ENCODE measurements around the gene TMEM191C.
"Not testable (repeated sequence)": the region's sequence is repeated elsewhere in the genome, so short reads cannot be mapped to it uniquely, and the experiment has no call there.

Gene TMEM191C

GRCh38 chr22:21467337-21468193, at the start of gene TMEM191C:
TSS of gene TMEM191C (plus strand) at chr22:21467387. CDS start at chr22:21467460, 73 bp downstream.
- DNase-seq, result not testable (repeated sequence)

GRCh38 chr22:21417853-21418252, 49.3 kb upstream of the TMEM191C start:
- DNase-seq, result not testable (repeated sequence)

DNA sequence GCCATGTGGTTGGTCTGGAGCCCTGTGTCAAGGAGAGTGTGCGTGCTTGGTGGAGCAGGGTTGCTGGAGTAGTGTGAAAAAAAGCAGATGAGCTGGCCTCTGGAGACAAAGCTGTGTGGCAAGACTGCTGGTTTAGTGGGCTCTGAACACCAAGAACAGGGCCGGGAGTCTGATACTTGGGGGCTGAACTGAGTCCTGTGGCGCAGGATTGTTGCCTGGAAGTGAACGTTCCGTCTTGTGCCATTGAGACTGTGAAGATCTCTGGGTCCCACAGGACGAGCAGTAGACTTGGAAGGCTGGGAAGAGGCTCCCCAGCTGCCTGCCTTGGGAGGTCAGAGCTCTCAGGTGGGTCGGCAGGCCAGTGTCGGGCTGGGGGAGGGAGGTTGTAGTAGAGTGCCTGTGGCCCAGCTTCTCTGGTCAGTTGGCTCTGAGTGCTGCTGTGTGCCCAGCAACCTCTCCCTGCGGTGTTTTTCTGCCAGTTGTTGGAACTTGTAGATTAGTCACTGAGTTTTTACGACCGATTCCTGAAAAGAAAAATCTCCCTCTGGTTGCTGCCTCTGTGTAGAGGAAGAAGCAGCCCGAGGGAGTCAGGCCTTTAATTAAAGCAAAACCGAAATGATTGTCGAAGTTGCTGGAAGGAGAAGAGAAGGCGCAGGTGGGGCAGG, 48.1 kb upstream of the TMEM191C start:
- DNase-seq, result not testable (repeated sequence)

DNA sequence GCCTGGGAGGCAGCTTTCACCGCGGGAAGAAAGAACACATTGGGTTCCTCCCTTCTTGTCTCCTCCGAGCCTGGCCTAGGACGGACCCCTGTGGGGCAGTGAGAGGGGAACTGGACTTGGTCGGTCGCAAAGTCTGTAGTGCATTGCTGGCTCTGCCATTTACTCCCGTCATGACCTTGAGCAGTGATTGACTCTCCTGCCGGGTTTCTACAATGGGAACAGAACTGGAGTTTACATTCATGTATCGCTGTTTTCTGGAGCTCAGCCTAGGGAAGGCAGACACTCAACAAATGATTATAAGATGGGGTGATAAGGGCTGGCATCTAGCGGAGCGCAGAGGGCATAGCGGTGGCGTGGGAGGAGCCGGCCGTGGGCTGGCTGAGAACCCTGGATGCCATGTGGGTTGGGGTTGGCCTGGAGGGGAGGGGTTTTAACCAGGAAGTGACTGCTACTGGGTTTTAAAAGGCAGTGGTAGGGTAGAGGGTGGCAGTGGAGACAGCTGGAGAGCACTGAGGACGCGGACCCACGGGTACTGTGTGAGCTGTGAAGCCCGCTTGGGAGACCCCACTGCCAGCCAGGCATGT, 46.9 kb upstream of the TMEM191C start:
- DNase-seq, result not testable (repeated sequence)

DNA sequence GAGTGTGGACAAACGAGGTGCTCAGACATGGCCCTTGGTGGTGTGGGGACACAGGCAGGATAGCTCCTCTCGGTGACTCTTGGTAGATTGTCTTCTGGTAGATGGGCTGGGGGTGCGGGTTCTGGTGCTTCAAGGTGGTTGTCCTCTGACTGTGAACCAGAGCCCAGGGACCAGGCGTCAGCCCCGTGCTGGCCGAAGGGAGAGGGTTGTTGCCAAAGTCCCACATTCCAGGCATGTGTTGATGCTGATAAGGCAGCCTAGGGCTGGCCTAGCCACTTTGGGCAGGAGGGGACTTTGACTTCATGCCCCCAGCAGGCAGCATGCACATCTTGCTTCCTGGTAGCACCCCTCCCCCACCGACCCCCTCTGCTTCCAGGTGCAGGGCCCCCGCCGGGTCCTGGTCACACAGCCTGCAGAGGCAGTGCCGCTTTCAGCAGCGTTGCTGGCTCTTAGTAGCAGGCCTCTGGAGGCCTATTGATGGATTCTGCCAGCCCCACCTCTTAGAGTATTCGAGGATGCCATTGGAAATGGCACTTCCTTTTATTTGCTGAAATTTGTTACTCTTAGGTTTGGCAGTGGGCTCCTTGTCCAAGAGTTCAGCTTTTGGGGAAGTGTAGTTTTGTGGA, 43.0 kb upstream of the TMEM191C start:
- not testable (repeated sequence) for DNase-seq

GRCh38 chr22:21434378-21435233, 32.6 kb upstream of the TMEM191C start:
- not testable (repeated sequence) for DNase-seq

DNA sequence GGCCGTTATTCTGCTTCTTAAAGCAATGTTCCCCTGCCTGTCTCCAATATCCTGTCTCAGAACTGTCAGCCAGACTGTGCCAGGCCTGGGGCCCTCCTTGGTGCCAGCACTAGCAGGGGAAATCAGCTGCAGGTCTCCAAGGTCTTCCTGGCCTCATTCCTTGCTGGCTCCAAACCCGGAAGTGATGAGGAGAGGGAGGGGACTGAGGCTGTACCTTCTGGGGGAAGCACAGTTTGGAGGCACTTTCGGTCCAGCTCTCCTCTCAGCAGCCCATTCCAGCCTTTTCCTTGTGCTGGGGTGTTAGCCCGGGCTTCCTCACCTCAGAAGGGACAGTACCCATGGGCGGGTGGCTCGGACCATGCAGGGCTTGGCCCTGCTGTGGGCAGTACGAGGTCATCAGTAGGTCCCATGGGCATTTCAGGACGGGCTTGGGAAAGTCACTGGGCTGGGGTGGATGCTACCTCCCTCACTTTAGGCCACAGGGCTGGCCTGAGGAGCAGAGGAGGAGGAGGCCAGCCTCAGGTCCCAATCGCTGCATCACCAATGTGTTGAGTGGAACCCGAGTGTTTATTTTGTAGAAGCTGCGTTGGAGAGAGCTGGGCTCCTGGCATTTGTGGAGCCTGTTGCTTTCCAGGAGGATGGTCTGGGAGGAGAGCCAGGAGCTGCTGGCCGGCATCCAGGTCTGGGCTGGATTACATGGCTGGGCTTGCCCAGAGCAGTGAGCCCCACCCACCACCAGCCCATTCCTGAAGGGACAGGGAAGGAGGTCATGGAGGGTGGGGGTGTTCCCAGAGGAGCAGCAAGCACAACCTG, 31.0 kb upstream of the TMEM191C start:
- not testable (repeated sequence) for DNase-seq

DNA sequence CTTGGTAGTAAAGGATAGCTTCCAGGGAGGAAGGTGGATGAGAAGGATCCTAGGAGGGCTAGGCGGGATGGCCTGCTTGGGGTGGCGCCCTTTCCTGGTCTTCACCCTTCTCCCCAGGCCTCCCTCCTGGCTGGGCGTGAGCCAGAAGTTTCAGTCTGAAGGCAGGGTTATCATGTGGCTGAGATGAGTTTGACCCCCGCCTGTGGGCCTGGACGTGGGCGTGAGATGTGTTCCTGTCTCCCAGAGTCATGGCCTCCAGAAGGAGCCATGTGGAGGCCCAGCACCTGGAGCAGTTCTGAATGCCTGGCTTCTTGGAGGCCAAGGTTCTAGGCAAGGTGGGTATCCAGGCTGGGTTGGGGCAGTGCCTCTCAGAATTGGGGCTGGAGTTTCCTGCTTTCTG, 29.2 kb upstream of the TMEM191C start:
- DNase-seq, result not testable (repeated sequence)

DNA sequence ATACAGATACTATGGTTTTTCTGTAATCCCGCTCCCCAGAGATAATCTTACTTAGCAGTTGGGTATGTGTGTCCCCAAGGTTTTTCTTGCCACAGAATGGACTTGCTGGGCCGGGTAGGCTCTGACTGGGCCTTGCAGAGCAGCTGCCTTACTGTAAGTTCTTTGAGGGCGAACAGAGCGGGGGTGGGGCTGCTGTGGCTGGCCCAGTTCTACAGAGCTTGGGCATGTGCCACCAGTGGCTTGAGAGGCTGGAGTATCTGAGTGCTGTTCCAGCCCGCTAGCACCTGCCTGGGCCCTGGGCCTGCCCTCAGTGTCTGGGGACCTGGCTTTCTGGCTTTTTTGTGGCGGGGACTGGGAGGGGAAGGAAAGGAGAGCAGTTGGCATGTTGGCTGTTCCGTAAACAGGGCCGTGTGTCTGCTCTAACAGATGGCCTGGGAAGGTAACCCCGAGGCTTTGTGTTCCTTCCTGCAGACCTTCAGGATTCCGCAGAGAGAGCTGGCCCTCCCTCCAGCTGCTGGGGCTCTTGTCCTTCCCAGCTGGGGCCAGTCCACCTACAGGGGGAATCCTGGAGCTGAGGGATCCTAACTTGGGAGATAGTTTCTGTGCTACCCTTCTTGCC, 27.1 kb upstream of the TMEM191C start:
- DNase-seq, result not testable (repeated sequence)

GRCh38 chr22:21440676-21441075, 26.5 kb upstream of the TMEM191C start:
- not testable (repeated sequence) for DNase-seq

DNA sequence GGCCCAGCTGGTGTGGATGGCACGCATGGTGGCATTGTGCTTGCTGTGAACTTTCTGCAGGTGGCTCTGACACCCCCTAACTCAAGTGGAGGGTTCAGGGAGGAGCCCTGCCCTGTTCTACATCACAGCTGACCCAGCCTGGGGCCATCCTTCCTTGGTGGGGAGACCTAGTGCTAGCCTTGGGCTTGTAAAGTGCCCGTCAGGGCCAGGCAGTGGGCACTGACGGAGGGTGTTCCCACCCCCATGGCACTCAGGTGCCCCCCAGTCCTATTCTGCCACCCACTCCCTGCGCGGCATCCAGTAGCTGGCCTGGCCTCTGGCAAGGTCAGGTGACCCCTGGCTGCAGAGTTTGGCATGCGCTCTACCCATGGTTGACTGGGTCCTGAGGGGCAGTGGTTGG, 26.0 kb upstream of the TMEM191C start:
- DNase-seq, result not testable (repeated sequence)

- not testable (repeated sequence) for DNase-seq
These were observed 25.1 kb upstream of the TMEM191C start for GRCh38 chr22:21442123-21442522.

- not testable (repeated sequence) for DNase-seq
These were observed 24.5 kb upstream of the TMEM191C start for GRCh38 chr22:21442646-21443045.

GRCh38 chr22:21443057-21443734, 24.0 kb upstream of the TMEM191C start:
- DNase-seq, result no peak

DNA sequence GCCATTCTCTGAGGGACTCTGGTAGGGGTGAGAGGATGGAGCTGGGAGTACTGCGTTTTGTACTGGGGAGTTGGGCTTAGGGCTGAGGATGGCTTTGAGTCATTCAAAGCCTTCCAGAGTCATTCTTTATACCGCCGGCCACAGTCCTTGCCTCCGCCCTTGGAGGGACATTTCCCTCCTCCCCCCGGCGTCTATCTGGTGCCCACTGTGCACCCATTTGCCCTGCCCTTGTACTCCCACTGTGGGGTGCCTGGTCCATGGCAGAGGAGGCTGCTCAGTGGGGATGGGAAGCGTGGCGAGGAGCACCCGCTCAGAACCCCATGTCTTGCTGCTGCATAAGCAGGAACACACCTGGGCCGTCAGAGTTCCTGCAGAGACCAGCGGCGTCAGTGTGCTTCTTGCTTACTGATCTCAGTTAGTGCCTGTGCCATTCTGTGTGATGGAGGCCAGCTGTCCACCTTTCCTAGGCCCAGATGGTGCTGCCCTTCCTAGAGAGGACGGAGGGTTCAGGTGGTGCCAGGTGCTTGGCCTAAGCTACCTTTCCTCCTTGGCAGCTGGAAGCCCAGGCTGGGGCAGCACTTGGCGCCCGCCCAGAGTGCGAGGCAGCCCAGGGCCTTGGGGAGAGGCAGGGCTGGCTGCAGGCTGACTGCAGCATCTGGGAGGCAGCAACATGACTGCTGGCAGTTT, 23.3 kb upstream of the TMEM191C start:
- DNase-seq, result no peak

GRCh38 chr22:21444701-21445436, 22.3 kb upstream of the TMEM191C start:
- no peak for DNase-seq

GRCh38 chr22:21445437-21446127, 21.6 kb upstream of the TMEM191C start:
- no peak for DNase-seq

Data from anterior cingulate cortex (tissue), 58 donors.